ENCODE data around the gene NCF1. TPM values are rescaled to one million over a fixed set of nuclear protein-coding genes. Genes with fewer than 3 reads are reported as not detected.
"Not testable (repeated sequence)": the region's sequence is repeated elsewhere in the genome, so short reads cannot be mapped to it uniquely, and the experiment has no call there.

NCF1 gene
- total RNA-seq (10 to 100 TPM in 1 of 2 donors, 1 to 10 TPM in 1; 8.7 to 85.8 TPM), polyA plus RNA-seq (ENCODE audit: insufficient read length in 6 of 6) (1 to 10 TPM; 2.1 to 2.8 (median 2.5) TPM)
- long read RNA-seq, donor 1 = 0 reads
- long read RNA-seq, donor 2, partial matches to known transcripts = 0 of 1 reads
- long read RNA-seq, donor 2, other reads (novel, unspliced or antisense) = 0 of 1 reads
- long read RNA-seq, donor 3 = 0 reads
- long read RNA-seq, donor 4, transcript NCF1-201 (11 exons, 1,396 nt) = major isoform, 7 of 11 reads
- long read RNA-seq, donor 4, partial matches to known transcripts = 2 of 11 reads
- long read RNA-seq, donor 4, other reads (novel, unspliced or antisense) = 2 of 11 reads
- long read RNA-seq, donor 5 = 0 reads
- long read RNA-seq, donor 6 = 0 reads
- long read RNA-seq, donor 7 = 0 reads
- long read RNA-seq, donor 8 = 0 reads
- long read RNA-seq, donor 9 = 0 reads
- long read RNA-seq, donor 10, transcript NCF1-201 (11 exons, 1,396 nt) = major isoform, 62 of 97 reads
- long read RNA-seq, donor 10, partial matches to known transcripts = 10 of 97 reads
- long read RNA-seq, donor 10, other reads (novel, unspliced or antisense) = 24 of 97 reads
- long read RNA-seq, donor 11 = 0 reads
- long read RNA-seq, donor 12 = 0 reads

- H3K27me3 ChIP-seq; H3K9me3 ChIP-seq; H3K4me3 ChIP-seq; H3K27ac ChIP-seq; intact Hi-C loops (cut with DNase I); H3K36me3 ChIP-seq; DNase-seq; H3K4me1 ChIP-seq: not testable (repeated sequence)
- peak; percentile 83 for ATAC-seq
Measured at GRCh38 chr7:74773760-74774750, at the start of gene NCF1. TSS of gene NCF1 (plus strand) at chr7:74774011. CDS start at chr7:74774032, 21 bp downstream.

- TF ChIP-seq CTCF (IDR thresholded peaks at IDR 0.05) = no peak
- Histone ChIP-seq H3K4me3 (no peak overlapping the region), H3K27ac (no peak overlapping the region), H3K36me3 (peaks cover 4 to 27% of the 10 kb centered on the region in 2 donors), H3K9me3 (no peaks in the 10 kb centered on the region), H3K27me3 (no peaks in the 10 kb centered on the region), H3K4me1 (no peaks in the 10 kb centered on the region)
- ATAC-seq (no peak), DNase-seq (no peak)
- intact Hi-C loops (cut with DNase I) = no loop called here
Measured at GRCh38 chr7:74725840-74726239, 48.0 kb upstream of the NCF1 start.

GRCh38 chr7:74726309-74727101 lies 47.3 kb upstream of the NCF1 start:
- TF ChIP-seq CTCF (IDR thresholded peaks at IDR 0.05) = no peak
- intact Hi-C loops (cut with DNase I) = no loop called here

GRCh38 chr7:74728686-74729085 lies 45.1 kb upstream of the NCF1 start:
- H3K27me3 ChIP-seq; H3K36me3 ChIP-seq; H3K4me3 ChIP-seq; H3K4me1 ChIP-seq; ATAC-seq; H3K9me3 ChIP-seq; intact Hi-C loops (cut with DNase I); DNase-seq; H3K27ac ChIP-seq: not testable (repeated sequence)

More at GRCh38 chr7:74726309-74727101, 47.3 kb upstream of the NCF1 start:
- Histone ChIP-seq H3K27ac (no peak overlapping the region), H3K4me3 (no peak overlapping the region), H3K27me3 (no peaks in the 10 kb centered on the region), H3K4me1 (no peaks in the 10 kb centered on the region), H3K36me3 (peaks cover 0 to 20% of the 10 kb centered on the region in 2 donors), H3K9me3 (no peaks in the 10 kb centered on the region)
- no peak for DNase-seq
- no peak for ATAC-seq

GRCh38 chr7:74730186-74730585 lies 43.6 kb upstream of the NCF1 start:
- H3K36me3 ChIP-seq; H3K4me1 ChIP-seq; H3K9me3 ChIP-seq; H3K27ac ChIP-seq; intact Hi-C loops (cut with DNase I); H3K4me3 ChIP-seq; H3K27me3 ChIP-seq; ATAC-seq; DNase-seq: not testable (repeated sequence)

- H3K36me3 ChIP-seq; intact Hi-C loops (cut with DNase I); H3K27ac ChIP-seq; DNase-seq; H3K4me3 ChIP-seq; H3K27me3 ChIP-seq; ATAC-seq; H3K9me3 ChIP-seq; H3K4me1 ChIP-seq: not testable (repeated sequence)
Measured at GRCh38 chr7:74739974-74740703, 33.7 kb upstream of the NCF1 start.

- H3K9me3 ChIP-seq; H3K36me3 ChIP-seq; intact Hi-C loops (cut with DNase I); H3K4me3 ChIP-seq; H3K27ac ChIP-seq; H3K4me1 ChIP-seq; DNase-seq; H3K27me3 ChIP-seq: not testable (repeated sequence)
- ATAC-seq = peak; percentile 92
Measured at GRCh38 chr7:74743936-74744557, 29.8 kb upstream of the NCF1 start.

- H3K36me3 ChIP-seq; H3K9me3 ChIP-seq; DNase-seq; H3K27me3 ChIP-seq; H3K4me1 ChIP-seq; H3K4me3 ChIP-seq; H3K27ac ChIP-seq; intact Hi-C loops (cut with DNase I): not testable (repeated sequence)
- ATAC-seq = peak; percentile 27
Measured at GRCh38 chr7:74753921-74754482, 19.8 kb upstream of the NCF1 start.

GRCh38 chr7:74756673-74757072 lies 17.1 kb upstream of the NCF1 start:
- DNase-seq; ATAC-seq; H3K36me3 ChIP-seq; intact Hi-C loops (cut with DNase I); H3K4me1 ChIP-seq; H3K9me3 ChIP-seq; H3K4me3 ChIP-seq; H3K27ac ChIP-seq; H3K27me3 ChIP-seq: not testable (repeated sequence)

Measured in left lung (tissue), 14 donors.